HepG2 (cell line): ENCODE measurements around the gene CSPG5. TPM values are rescaled to one million over a fixed set of nuclear protein-coding genes. Genes with fewer than 3 reads are reported as not detected.

Source experiments
- ATRX ChIP-seq: sonication (generic); formaldehyde crosslinking; IDR thresholded peaks from 2 replicates; pipeline ENCODE4 v1.4.0; 2020; ENCODE audit warnings: missing genetic modification reagents, borderline replicate concordance
- HMG20B ChIP-seq: conservative IDR thresholded peaks from 2 replicates; pipeline ENCODE4 v1.6.1; 2016; ENCODE audit warnings: missing genetic modification reagents, missing compliant biosample characterization
- KAT8 ChIP-seq: IDR thresholded peaks from 2 replicates; pipeline ENCODE4 v1.6.1; 2016; ENCODE audit warnings: missing genetic modification reagents, missing compliant biosample characterization
- NR0B2 ChIP-seq: sonication (generic); formaldehyde crosslinking; IDR thresholded peaks from 2 replicates; pipeline ENCODE4 v1.4.0; 2020; ENCODE audit warnings: mild to moderate bottlenecking, missing genetic modification reagents
- RARG ChIP-seq: sonication (generic); formaldehyde crosslinking; IDR thresholded peaks from 2 replicates; pipeline ENCODE4 v1.4.0; 2020; ENCODE audit warnings: low read depth, mild to moderate bottlenecking, missing genetic modification reagents
- RERE ChIP-seq: IDR thresholded peaks from 2 replicates; pipeline ENCODE4 v1.6.1; 2016; ENCODE audit warnings: low read depth, missing genetic modification reagents, missing compliant biosample characterization
- polyA plus RNA-seq, 8 experiments: library from polyadenylated mRNA; depleted of rRNA in 3 of 8; stranded (reverse) in 7 of 8; unstranded in 1 of 8; fragments of >200 nt; fragmentation: Illumina TruSeq in 4 of 8; extraction: Trizol in 4 of 8; gene quantifications; 2 replicates each; pipeline versions ENCODE4 v1.2.1 to v1.2.3, GENCODE V29; 2011 to 2016; ENCODE audit warnings: low read depth in 4 of 8, missing spikeins in 1 of 8, mixed read lengths in 1 of 8; ENCODE audit not compliant: insufficient read depth in 1 of 8
- total RNA-seq, 5 experiments: library from RNA; depleted of rRNA; stranded (reverse); fragments of >200 nt; fragmentation: Illumina TruSeq; extraction: Trizol; gene quantifications; 2 replicates each; pipeline ENCODE4 v1.2.3, GENCODE V29; 2016; ENCODE audit warnings: low read depth in 1 of 5
- TF ChIP-seq, protein P1 (sequence below): sonication (generic); formaldehyde crosslinking; IDR thresholded peaks from 2 replicates; pipeline ENCODE4 v1.4.0; 2020; ENCODE audit warnings: missing genetic modification reagents; ENCODE audit errors: not compliant biosample characterization
- TF ChIP-seq, protein P2 (sequence below): sonication (generic); formaldehyde crosslinking; conservative IDR thresholded peaks from 2 replicates; pipeline ENCODE4 v1.8.0; 2022; ENCODE audit warnings: missing genetic modification reagents
- TF ChIP-seq, protein P3 (sequence below): sonication (generic); formaldehyde crosslinking; IDR thresholded peaks from 2 replicates; pipeline ENCODE4 v1.4.0; 2020; ENCODE audit warnings: missing genetic modification reagents, borderline replicate concordance

CSPG5 gene
- total and polyA plus RNA-seq, 2 of the 13 experiments (the other 11 are each of a cell fraction or from before 2014, with no cell fraction given), result 0.07 to 0.15 TPM

- TF ChIP-seq, protein P1, sequence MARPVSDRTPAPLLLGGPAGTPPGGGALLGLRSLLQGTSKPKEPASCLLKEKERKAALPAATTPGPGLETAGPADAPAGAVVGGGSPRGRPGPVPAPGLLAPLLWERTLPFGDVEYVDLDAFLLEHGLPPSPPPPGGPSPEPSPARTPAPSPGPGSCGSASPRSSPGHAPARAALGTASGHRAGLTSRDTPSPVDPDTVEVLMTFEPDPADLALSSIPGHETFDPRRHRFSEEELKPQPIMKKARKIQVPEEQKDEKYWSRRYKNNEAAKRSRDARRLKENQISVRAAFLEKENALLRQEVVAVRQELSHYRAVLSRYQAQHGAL (CRISPR knock-in tag), result no peak
- TF ChIP-seq RERE (no peak), KAT8 (no peak), NR0B2 (CRISPR knock-in tag) (no peak), RARG (CRISPR knock-in tag) (no peak), ATRX (CRISPR knock-in tag) (no peak), HMG20B (no peak)
- TF ChIP-seq, protein P2, sequence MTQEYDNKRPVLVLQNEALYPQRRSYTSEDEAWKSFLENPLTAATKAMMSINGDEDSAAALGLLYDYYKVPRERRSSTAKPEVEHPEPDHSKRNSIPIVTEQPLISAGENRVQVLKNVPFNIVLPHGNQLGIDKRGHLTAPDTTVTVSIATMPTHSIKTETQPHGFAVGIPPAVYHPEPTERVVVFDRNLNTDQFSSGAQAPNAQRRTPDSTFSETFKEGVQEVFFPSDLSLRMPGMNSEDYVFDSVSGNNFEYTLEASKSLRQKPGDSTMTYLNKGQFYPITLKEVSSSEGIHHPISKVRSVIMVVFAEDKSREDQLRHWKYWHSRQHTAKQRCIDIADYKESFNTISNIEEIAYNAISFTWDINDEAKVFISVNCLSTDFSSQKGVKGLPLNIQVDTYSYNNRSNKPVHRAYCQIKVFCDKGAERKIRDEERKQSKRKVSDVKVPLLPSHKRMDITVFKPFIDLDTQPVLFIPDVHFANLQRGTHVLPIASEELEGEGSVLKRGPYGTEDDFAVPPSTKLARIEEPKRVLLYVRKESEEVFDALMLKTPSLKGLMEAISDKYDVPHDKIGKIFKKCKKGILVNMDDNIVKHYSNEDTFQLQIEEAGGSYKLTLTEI (CRISPR knock-in tag), result no peak
- TF ChIP-seq, protein P3, sequence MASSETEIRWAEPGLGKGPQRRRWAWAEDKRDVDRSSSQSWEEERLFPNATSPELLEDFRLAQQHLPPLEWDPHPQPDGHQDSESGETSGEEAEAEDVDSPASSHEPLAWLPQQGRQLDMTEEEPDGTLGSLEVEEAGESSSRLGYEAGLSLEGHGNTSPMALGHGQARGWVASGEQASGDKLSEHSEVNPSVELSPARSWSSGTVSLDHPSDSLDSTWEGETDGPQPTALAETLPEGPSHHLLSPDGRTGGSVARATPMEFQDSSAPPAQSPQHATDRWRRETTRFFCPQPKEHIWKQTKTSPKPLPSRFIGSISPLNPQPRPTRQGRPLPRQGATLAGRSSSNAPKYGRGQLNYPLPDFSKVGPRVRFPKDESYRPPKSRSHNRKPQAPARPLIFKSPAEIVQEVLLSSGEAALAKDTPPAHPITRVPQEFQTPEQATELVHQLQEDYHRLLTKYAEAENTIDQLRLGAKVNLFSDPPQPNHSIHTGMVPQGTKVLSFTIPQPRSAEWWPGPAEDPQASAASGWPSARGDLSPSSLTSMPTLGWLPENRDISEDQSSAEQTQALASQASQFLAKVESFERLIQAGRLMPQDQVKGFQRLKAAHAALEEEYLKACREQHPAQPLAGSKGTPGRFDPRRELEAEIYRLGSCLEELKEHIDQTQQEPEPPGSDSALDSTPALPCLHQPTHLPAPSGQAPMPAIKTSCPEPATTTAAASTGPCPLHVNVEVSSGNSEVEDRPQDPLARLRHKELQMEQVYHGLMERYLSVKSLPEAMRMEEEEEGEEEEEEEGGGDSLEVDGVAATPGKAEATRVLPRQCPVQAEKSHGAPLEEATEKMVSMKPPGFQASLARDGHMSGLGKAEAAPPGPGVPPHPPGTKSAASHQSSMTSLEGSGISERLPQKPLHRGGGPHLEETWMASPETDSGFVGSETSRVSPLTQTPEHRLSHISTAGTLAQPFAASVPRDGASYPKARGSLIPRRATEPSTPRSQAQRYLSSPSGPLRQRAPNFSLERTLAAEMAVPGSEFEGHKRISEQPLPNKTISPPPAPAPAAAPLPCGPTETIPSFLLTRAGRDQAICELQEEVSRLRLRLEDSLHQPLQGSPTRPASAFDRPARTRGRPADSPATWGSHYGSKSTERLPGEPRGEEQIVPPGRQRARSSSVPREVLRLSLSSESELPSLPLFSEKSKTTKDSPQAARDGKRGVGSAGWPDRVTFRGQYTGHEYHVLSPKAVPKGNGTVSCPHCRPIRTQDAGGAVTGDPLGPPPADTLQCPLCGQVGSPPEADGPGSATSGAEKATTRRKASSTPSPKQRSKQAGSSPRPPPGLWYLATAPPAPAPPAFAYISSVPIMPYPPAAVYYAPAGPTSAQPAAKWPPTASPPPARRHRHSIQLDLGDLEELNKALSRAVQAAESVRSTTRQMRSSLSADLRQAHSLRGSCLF (CRISPR knock-in tag), result no peak
Measured at GRCh38 chr3:47628426-47628825, 49.8 kb upstream of the CSPG5 start (continued).
